ENCODE measurements around the gene PPM1M.

PPM1M gene

GRCh38 chr3:52246264-52246620 is 683 bp downstream of the PPM1M start:
- peak; percentile 30 for ATAC-seq
- TF ChIP-seq CSRNP3 (CRISPR knock-in tag; IDR thresholded peaks at IDR 0.05) (no peak), GLIS3 (CRISPR knock-in tag; IDR thresholded peaks at IDR 0.05) (no peak), ZFP30 (CRISPR knock-in tag; IDR thresholded peaks at IDR 0.05) (no peak), ZNF8 (CRISPR knock-in tag; IDR thresholded peaks at IDR 0.05) (no peak), ZC3H10 (CRISPR knock-in tag; IDR thresholded peaks at IDR 0.05) (no peak), ISL1 (CRISPR knock-in tag; IDR thresholded peaks at IDR 0.05) (no peak), ZNF70 (CRISPR knock-in tag; IDR thresholded peaks at IDR 0.05) (no peak), ARNTL (CRISPR knock-in tag; IDR thresholded peaks at IDR 0.05; ENCODE audit: borderline replicate concordance, low read depth) (no peak), RARB (CRISPR knock-in tag; IDR thresholded peaks at IDR 0.05) (no peak)

GRCh38 chr3:52246728-52247408 is 1.3 kb downstream of the PPM1M start:
- peak; percentile 5; the same call in 2 of the 3 replicates for ATAC-seq
- no peak for TF ChIP-seq PATZ1 (CRISPR knock-in tag; IDR thresholded peaks at IDR 0.05; ENCODE audit: borderline replicate concordance)
- TF ChIP-seq ISL1 (CRISPR knock-in tag; IDR thresholded peaks at IDR 0.05) = no peak

- ATAC-seq = no peak
- TF ChIP-seq CSRNP3 (CRISPR knock-in tag; IDR thresholded peaks at IDR 0.05) (no peak), TCF4 (CRISPR knock-in tag; IDR thresholded peaks at IDR 0.05; ENCODE audit: borderline replicate concordance) (no peak), BACH2 (CRISPR knock-in tag; IDR thresholded peaks at IDR 0.05; ENCODE audit: borderline replicate concordance) (no peak), CREB5 (CRISPR knock-in tag; IDR thresholded peaks at IDR 0.05; ENCODE audit: low read depth) (no peak), ZNF565 (CRISPR knock-in tag; conservative IDR thresholded peaks at IDR 0.05; ENCODE audit: low read depth) (no peak), RARB (CRISPR knock-in tag; IDR thresholded peaks at IDR 0.05) (no peak), ZFP3 (CRISPR knock-in tag; IDR thresholded peaks at IDR 0.05) (no peak), PATZ1 (CRISPR knock-in tag; IDR thresholded peaks at IDR 0.05; ENCODE audit: borderline replicate concordance) (no peak), CSDC2 (CRISPR knock-in tag; IDR thresholded peaks at IDR 0.05) (no peak), ZC3H10 (CRISPR knock-in tag; IDR thresholded peaks at IDR 0.05) (no peak), POU6F1 (CRISPR knock-in tag; IDR thresholded peaks at IDR 0.05; ENCODE audit: borderline replicate concordance, low read depth) (no peak), PPARA (CRISPR knock-in tag; IDR thresholded peaks at IDR 0.05; ENCODE audit: borderline replicate concordance) (no peak), SNAI2 (CRISPR knock-in tag; IDR thresholded peaks at IDR 0.05) (no peak), ESRRG (CRISPR knock-in tag; IDR thresholded peaks at IDR 0.05) (no peak), OSR1 (CRISPR knock-in tag; IDR thresholded peaks at IDR 0.05) (no peak)
These were observed 2.0 kb downstream of the PPM1M start for GRCh38 chr3:52247409-52248164.

Measured in SK-N-SH treated with all-trans-retinoic acid at 6 μM for 48 hours (cell line).